Measurements from ENCODE around the gene SLC6A13.

SLC6A13 gene

DNA sequence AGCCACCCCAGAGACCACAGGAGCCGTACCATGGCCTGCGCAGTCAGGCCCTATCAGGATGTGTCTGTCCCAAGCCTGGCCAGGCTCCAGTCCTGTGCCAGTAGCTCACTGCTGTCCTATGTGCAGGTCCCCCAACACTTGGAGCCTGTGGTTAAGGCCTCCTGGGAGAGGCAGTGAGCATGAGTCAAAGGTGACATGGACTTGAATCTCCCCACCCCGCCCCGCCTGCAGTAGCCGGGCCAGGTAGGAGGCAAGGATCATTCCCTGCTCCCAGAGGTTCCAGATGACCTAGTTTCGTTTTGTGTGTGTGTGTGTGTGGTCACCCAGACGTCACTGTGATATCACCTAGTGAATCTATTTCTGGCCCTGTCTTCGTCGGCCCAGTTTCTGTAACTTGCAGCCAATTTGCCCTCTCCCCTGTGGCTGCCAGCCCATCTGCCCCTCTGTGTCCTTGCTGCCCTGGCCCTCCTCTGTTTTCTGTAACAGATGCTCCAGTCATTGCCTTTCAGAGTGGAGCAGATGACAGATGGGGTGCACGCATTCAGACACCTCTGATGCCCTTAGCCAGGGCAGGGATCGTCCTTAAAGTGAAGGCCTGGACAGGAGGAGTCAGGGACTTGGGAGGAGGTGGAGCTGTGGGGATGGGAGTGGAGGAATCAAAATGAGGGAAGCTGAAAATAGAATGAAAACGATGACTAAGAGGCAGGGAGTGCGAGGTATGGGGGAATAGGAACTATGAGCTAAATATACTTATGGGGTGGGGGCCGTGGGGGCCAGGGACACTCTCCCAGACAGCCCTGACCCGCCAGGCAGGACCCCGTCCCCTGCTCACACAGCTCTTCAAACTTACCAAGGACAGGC, 86.1 kb downstream of the SLC6A13 start:
- DNase-seq: no peak

DNA sequence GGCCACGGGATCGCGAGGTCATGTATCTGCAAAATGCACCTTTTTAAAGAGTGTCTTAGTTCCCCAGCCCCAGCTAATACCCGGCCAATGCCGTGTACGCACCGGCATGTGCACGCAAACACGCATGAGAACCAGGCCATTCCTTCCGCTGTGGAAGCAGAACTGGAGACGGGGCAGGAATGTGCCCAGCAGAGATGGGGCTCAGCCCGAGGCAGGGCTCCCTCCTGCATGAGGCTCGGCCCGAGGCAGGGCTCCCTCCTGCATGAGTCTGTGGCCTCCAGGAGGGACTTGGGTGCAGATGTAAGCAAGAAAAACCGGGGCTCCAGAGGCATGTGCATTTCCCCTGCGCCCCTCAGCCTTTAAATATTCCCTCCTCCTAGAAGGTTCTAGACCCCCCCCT, 86.9 kb downstream of the SLC6A13 start:
- no peak for DNase-seq

DNA sequence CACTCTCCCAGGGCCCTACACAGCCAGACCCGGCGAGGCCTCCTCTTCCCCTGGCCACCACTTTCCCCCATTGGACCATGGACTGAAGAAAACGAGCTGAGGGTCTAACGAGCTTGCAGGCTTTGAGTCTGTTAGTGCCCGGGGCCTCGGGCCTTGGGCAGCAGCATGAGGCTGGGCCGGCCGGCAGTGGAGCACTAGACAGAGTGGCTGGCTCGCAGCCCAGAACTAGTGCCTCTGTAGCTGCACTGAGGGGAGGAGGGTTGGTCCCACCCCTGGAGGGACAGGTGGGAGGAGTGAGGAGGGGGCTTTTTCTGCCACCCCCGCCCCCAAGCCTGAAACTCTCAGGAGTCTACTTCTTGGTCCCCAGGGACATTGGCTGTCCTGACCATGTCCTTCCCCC, 87.4 kb downstream of the SLC6A13 start:
- DNase-seq: no peak

DNA sequence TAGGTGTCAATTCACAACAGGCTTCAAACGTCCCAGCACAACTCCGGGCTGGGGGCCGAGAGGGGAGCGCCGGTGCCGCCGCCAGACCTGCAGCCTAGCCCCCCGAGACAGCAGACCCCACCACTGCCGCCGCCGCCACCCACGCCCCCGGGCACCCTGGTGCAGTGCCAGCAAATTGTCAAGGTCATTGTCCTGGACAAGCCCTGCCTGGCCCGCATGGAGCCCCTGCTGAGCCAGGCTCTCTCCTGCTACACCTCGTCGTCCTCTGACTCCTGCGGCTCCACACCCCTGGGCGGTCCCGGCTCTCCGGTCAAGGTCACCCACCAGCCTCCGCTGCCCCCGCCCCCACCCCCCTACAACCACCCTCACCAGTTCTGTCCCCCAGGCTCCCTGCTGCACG, 88.0 kb downstream of the SLC6A13 start:
- no peak for DNase-seq

DNA sequence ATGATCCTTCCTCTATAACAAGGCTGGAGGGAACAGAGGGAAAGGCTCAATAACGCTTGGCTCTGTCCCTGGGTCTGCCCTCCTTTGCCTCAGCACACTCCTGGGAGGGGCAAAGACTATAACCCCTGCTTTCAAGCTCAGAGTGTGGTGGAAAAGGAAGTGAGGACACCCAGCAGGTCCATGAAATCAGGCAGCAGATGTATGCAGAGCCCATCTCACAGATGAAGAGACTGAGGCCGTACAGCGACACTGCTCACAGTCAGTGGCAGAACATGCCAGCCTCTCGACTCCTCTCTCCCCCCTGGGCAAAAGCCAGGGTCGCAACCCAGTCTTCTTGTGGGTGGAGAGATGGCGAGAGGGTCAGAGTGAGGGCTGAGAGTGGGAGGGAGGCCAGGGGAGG, 88.5 kb downstream of the SLC6A13 start:
- DNase-seq: no peak

DNA sequence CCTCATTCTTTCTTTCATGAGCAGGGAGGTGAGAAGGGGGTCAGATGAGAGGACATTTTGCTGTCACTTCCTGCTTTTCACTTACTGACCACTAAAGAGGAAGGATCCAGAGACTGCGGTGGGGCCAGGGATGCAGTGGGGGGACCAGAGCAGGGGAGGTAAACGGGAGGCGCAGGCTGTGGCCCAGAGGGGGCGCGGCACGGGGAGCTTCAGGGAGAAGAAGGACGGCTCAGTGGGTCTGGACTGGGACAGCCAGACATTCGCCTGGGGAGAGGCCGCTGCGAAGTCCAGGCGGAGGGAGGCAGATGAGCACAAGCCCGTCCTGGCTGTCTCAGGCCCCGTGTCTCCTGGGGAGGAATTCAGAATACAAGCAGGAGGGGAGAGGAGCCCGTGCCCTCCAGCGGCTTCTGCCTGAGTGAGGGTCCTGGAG, 89.9 kb downstream of the SLC6A13 start:
- no peak for DNase-seq

DNA sequence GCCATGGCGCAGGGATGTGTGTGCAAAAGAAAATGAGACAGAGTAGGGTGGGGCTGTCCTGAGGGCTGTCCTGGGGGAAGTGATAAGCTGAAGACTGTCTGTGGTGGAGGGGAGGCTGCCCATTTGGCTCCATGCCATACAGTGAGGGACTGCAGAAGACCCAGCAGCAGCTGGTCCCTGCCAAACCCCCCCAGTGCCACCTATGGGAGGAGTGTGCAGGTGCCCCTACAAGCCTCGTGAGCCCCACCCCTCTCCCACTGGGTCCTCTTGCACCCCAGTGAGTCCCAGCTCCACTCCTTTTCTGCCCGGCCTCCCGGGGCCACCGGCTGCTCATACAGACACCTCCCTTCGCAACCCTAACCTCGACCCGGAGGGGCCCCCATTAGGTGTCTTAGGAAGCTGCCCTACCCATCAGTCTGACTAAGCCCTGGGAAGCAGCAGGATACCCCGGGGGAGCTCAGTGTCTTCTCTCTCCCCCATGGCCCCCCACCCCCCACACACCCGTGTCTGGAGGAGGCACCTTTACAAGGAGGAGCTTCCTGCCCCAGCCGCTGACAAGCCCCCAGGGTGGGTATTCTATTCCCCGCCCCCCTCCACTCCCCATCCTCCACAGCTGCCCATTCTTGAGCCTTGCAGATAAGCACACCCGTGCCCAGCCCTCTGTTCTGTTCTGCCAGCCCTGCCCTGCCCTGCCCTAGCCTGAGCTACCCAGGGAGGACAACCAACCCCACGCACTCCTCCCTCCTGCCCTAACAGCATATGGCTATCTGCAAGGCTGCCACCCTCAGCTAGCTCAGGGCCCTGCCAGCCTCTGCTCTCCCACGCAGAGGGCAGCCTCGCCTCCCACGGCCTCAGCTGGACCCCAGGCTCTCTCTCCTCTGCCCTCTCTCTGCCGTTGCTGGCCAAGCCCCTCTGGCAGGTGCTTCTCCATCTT, 90.6 kb downstream of the SLC6A13 start:
- DNase-seq: no peak

DNA sequence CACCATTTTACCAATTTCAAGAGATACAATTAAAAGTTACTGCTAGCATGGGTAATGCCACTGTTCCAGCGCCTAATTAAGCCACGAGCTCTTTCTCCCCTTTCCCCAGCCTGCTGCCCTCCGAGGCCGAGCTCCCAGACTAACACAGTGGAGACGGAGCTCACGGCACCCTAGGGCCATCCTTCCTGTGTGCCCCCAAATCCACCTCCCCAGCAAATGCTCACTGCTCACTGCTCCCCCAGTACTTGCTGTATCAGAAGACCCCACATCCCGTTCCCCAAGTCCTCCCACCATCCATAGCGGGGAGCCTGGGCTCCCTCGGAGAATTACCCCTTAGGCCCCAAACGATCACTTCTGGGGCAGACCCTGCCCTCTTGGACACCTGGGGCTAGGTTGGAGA, 91.4 kb downstream of the SLC6A13 start:
- DNase-seq: no peak

Measured in central memory CD4-positive, alpha-beta T cell (primary cell).